Osteocyte (in vitro differentiated cells): ENCODE measurements around the gene TUT1. TPM values are rescaled to one million over a fixed set of nuclear protein-coding genes. Genes with fewer than 3 reads are reported as not detected.
"Not testable (repeated sequence)": the region's sequence is repeated elsewhere in the genome, so short reads cannot be mapped to it uniquely, and the experiment has no call there.

Source experiments
- DNase-seq: peaks from one replicate; pipeline ENCODE4 v3.0.0; 2021; ENCODE audit warnings: mixed read lengths; ENCODE audit not compliant: unreplicated experiment; ENCODE audit errors: extremely low spot score
- H3K27ac Mint-ChIP-seq: one replicate; pipeline ENCODE4 v1.8.0; 2021; ENCODE audit warnings: mild to moderate bottlenecking, mixed read lengths; ENCODE audit not compliant: unreplicated experiment
- H3K27me3 Mint-ChIP-seq: one replicate; pipeline ENCODE4 v1.8.0; 2021; ENCODE audit warnings: mixed read lengths; ENCODE audit not compliant: unreplicated experiment
- H3K36me3 Mint-ChIP-seq: one replicate; pipeline ENCODE4 v1.8.0; 2021; ENCODE audit warnings: mixed read lengths; ENCODE audit not compliant: unreplicated experiment
- H3K4me1 Mint-ChIP-seq: one replicate; pipeline ENCODE4 v1.8.0; 2021; ENCODE audit warnings: mixed read lengths; ENCODE audit not compliant: unreplicated experiment
- H3K4me3 Mint-ChIP-seq: one replicate; pipeline ENCODE4 v1.8.0; 2021; ENCODE audit warnings: mild to moderate bottlenecking, moderate library complexity, mixed read lengths; ENCODE audit not compliant: unreplicated experiment
- H3K9me3 Mint-ChIP-seq: one replicate; pipeline ENCODE4 v1.8.0; 2021; ENCODE audit warnings: mixed read lengths; ENCODE audit not compliant: unreplicated experiment
- total RNA-seq: library from RNA; stranded (reverse); gene quantifications from 2 replicates; pipeline ENCODE4 v1.2.1, GENCODE V29; 2021
- TF ChIP-seq, protein P1 (sequence below): fragments of 200-600 bp; sonication (generic); IDR thresholded peaks from 2 replicates; pipeline ENCODE4 v1.5.0; 2021; ENCODE audit warnings: antibody characterized with exemption, mild to moderate bottlenecking, moderate library complexity

Gene TUT1
- total RNA-seq, 1 donor from 2014 or later: 12.7 TPM

DNA sequence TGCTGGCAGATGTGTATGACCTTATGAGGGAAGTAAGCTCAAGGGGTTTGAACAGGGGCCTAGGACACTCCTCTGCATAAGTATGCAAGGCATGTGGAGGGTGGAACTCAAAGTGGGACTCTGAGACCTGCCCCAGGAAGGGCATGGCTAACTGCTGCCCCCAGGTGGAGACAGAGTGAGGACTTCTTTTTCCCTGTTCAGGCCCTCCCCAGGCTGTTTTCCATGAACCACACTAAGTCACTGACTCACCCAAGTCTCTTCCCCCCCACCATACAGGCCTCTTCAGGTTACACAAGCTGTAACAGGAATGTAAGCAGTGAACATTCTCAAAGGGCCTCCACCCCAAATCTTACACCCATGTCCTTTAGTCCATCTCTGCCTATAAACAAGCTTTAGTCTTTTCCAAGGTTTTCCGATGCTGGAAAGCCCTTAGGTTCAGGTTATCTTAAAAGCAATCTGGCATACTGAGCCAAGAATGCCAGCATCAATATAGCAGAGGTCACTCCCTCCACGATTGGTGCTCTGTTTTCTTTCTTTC lies 30.7 kb downstream of the TUT1 start:
- TF ChIP-seq, protein P1, sequence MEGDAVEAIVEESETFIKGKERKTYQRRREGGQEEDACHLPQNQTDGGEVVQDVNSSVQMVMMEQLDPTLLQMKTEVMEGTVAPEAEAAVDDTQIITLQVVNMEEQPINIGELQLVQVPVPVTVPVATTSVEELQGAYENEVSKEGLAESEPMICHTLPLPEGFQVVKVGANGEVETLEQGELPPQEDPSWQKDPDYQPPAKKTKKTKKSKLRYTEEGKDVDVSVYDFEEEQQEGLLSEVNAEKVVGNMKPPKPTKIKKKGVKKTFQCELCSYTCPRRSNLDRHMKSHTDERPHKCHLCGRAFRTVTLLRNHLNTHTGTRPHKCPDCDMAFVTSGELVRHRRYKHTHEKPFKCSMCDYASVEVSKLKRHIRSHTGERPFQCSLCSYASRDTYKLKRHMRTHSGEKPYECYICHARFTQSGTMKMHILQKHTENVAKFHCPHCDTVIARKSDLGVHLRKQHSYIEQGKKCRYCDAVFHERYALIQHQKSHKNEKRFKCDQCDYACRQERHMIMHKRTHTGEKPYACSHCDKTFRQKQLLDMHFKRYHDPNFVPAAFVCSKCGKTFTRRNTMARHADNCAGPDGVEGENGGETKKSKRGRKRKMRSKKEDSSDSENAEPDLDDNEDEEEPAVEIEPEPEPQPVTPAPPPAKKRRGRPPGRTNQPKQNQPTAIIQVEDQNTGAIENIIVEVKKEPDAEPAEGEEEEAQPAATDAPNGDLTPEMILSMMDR: peak; percentile 88
- no peak overlapping the region for H3K4me3 Mint-ChIP-seq
- H3K27me3 Mint-ChIP-seq: no peaks in the 10 kb centered on the region
- peaks cover 26% of the 10 kb centered on the region for H3K36me3 Mint-ChIP-seq
- H3K27ac Mint-ChIP-seq: peak overlapping the region; percentile 73
- peak; percentile 95 for DNase-seq
- H3K9me3 Mint-ChIP-seq: no peaks in the 10 kb centered on the region
- H3K4me1 Mint-ChIP-seq: peaks cover 47% of the 10 kb centered on the region

DNA sequence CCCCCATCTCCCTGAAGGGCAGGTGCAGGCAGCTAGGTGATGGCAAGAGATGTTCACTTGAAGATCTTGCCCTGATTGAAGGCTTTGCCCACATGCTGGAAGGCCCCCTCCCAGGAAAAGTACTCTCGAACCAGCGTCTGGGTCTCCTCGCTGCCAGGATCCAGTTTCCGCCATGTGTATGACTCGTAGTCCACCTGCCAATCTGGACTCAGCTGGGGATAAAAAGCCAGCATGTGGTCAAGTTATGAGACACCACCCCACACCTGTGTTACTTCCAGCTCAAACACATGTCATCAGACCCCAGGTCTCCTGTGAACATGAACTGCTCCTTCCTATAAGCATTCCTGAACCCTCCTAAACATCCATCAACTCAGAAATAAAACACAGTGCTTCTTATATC lies 31.7 kb downstream of the TUT1 start:
- peaks cover 56% of the 10 kb centered on the region for H3K4me1 Mint-ChIP-seq
- not testable (repeated sequence) for H3K27me3 Mint-ChIP-seq, H3K4me3 Mint-ChIP-seq

DNA sequence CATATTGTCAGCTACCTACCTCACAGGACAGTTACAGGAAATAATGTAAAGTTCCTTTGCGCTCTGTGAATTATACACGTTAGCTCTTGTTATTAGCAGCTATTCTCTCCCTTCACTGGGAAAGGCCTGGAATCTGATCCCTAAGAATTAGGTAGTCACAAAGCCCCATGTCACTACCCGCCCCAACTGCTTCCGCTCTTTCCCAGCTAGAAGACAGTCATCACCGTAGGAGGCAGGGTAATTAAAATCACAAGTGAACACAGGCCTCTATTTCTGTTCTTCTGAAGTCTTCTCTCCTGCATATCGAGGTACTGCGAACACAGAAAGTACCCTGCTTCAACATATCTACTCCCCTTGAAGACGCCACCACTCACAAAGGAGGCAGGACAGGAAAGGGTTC lies 32.1 kb downstream of the TUT1 start:
- peaks cover 19% of the 10 kb centered on the region for H3K36me3 Mint-ChIP-seq
- H3K27ac Mint-ChIP-seq: peak overlapping the region; percentile 31
- no peak for DNase-seq
- no peaks in the 10 kb centered on the region for H3K9me3 Mint-ChIP-seq
- H3K4me1 Mint-ChIP-seq: peaks cover 61% of the 10 kb centered on the region
- H3K27me3 Mint-ChIP-seq: no peaks in the 10 kb centered on the region
- H3K4me3 Mint-ChIP-seq: no peak overlapping the region
- TF ChIP-seq, protein P1: no peak

More for the DNA sequence above, 31.7 kb downstream of the TUT1 start:
- H3K9me3 Mint-ChIP-seq, DNase-seq: not testable (repeated sequence)
- Mint-ChIP-seq H3K27ac (peak overlapping the region; percentile 73), H3K36me3 (peaks cover 19% of the 10 kb centered on the region)

DNA sequence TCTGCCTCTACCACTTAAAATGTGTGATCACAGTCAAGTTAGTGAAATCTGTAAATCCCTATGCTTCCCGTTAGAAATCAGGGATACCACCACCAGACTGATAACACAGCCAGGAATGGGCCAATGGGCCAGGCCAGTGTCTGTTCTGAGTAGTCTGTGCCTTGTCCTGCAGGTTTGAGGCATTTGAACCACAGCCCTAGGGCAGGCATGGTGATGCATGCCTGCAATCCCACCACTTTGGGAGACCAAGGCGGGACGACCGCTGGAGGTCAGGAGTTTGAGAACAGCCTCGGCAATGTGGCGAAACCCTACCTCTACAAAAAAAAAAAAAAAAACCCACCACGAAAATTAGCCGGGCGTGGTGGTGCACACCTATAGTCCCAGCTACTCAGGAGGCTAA lies 32.7 kb downstream of the TUT1 start:
- Mint-ChIP-seq H3K27ac (no peak overlapping the region), H3K4me3 (no peak overlapping the region), H3K9me3 (no peaks in the 10 kb centered on the region), H3K36me3 (peaks cover 17% of the 10 kb centered on the region), H3K27me3 (no peaks in the 10 kb centered on the region), H3K4me1 (peaks cover 66% of the 10 kb centered on the region)
- no peak for DNase-seq
- TF ChIP-seq, protein P1: no peak

DNA sequence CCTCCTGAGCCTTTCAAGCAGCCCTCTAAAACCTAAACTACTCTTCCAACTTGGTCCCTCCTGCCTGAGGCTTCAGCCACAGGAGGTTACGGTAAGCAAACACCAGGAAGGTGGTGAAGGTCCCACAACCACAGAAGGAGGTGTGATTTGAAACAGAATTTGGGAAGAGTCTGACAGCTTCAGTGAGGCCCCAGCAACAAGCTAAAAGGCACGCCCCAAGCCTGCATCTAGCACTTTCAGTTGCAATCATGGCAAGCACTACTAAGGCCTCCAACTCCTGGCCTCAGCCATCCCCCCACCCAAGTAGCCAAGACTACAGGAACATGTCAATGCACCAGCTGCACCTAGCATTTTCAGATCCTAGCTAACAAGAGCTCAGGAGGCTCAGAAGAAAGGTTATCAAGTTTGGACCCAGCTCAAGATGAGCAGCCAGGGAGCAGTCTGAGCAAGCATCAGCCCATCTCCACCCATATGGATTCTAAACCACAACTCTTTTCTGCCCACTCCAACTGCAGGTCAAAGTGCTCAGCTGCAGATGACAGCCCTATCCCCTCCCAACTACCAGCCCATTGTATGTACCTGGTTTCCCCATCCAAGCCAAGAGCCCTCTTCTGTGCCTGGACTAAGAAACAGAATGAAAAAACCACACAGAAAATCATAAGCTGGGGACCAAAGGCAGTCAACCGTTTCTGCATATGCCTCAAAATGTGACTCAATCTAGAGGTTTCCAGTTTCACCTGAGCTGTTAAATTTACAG lies 34.3 kb downstream of the TUT1 start:
- DNase-seq: no peak
- Mint-ChIP-seq H3K36me3 (peaks cover 17% of the 10 kb centered on the region), H3K27me3 (no peaks in the 10 kb centered on the region), H3K4me1 (peaks cover 79% of the 10 kb centered on the region), H3K9me3 (no peaks in the 10 kb centered on the region), H3K27ac (peak overlapping the region; percentile 98), H3K4me3 (peak overlapping the region; percentile 14)
- TF ChIP-seq, protein P1: no peak
